Stimulated activated naive CD8-positive, alpha-beta T cell treated with anti-CD3 and anti-CD28 coated beads, Interleukin-15, Interleukin-2, amounts not matched to agents 100 ng/mL and 50 ng/mL, for 24 hours (primary cell): Measurements from ENCODE around the gene CAPN6.

Experiments
- H3K27ac Mint-ChIP-seq: one replicate; pipeline ENCODE4 v1.8.0; 2021; ENCODE audit warnings: mild to moderate bottlenecking, mixed read lengths
- H3K27me3 Mint-ChIP-seq: one replicate; pipeline ENCODE4 v1.8.0; 2021; ENCODE audit warnings: mixed read lengths
- H3K36me3 Mint-ChIP-seq: one replicate; pipeline ENCODE4 v1.8.0; 2021; ENCODE audit warnings: low read depth, mixed read lengths
- H3K4me1 Mint-ChIP-seq: one replicate; pipeline ENCODE4 v1.8.0; 2021; ENCODE audit warnings: low read depth, mixed read lengths
- H3K4me3 Mint-ChIP-seq: one replicate; pipeline ENCODE4 v1.8.0; 2021; ENCODE audit warnings: mild to moderate bottlenecking, mixed read lengths
- H3K9me3 Mint-ChIP-seq: one replicate; pipeline ENCODE4 v1.8.0; 2021; ENCODE audit warnings: mixed read lengths

CAPN6 gene, protein sequence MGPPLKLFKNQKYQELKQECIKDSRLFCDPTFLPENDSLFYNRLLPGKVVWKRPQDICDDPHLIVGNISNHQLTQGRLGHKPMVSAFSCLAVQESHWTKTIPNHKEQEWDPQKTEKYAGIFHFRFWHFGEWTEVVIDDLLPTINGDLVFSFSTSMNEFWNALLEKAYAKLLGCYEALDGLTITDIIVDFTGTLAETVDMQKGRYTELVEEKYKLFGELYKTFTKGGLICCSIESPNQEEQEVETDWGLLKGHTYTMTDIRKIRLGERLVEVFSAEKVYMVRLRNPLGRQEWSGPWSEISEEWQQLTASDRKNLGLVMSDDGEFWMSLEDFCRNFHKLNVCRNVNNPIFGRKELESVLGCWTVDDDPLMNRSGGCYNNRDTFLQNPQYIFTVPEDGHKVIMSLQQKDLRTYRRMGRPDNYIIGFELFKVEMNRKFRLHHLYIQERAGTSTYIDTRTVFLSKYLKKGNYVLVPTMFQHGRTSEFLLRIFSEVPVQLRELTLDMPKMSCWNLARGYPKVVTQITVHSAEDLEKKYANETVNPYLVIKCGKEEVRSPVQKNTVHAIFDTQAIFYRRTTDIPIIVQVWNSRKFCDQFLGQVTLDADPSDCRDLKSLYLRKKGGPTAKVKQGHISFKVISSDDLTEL

DNA sequence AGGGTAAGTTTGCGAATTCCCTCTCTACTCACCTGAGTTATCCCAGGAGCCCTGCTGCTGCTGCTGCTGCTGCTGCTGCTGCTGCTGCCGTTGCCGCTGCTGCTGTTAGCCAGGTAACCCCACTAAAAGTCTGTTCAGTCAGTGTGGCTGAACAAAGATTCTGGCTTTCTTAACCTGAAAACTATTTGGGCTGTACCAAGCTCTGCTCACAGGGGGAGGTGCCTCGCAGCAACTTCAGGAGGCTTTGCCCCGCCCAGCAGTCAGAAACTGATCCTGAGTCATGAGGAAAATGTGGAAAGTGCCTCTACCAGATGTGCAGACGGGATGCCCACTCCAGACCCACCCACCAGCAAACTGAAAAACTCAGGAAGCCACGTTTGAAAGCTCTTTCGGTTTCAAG is at the start of gene CAPN6:
Gene CAPN6, minus strand, starts transcription at position 145 of the 400 bp plus-strand sequence. CDS start 6,547 bp downstream, outside the sequence.
- no peaks in the 10 kb centered on the region for H3K27me3 Mint-ChIP-seq
- no peak within 1 kb of the TSS for H3K4me3 Mint-ChIP-seq
- no peaks in the 10 kb centered on the region for H3K4me1 Mint-ChIP-seq
- no peaks in the 10 kb centered on the region for H3K36me3 Mint-ChIP-seq
- H3K9me3 Mint-ChIP-seq, result no peaks in the 10 kb centered on the region
- no peak within 1 kb of the TSS for H3K27ac Mint-ChIP-seq

DNA sequence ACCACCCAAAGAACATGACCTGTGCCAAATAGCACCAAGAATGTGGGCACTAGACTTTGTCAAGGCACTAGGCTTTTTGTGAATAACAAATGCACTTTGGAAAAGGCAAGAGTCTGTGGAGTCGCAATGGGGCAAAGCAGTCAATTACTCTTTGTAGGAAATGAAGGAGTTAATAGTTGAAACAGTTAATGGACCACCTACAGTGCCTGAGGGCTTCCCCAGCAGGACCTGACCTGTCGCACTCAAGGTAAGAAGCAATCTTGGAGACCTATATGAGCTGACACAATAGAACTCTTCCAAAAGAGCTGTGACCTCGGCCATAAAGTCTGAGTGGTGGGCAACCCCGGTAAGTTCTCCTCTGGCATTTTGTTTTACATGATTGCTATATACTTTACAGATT is 49.2 kb upstream of the CAPN6 start:
- no peaks in the 10 kb centered on the region for H3K4me1 Mint-ChIP-seq
- H3K9me3 Mint-ChIP-seq, result no peaks in the 10 kb centered on the region
- H3K4me3 Mint-ChIP-seq, result no peak overlapping the region
- H3K36me3 Mint-ChIP-seq, result no peaks in the 10 kb centered on the region
- H3K27me3 Mint-ChIP-seq, result no peaks in the 10 kb centered on the region
- H3K27ac Mint-ChIP-seq, result no peak overlapping the region

DNA sequence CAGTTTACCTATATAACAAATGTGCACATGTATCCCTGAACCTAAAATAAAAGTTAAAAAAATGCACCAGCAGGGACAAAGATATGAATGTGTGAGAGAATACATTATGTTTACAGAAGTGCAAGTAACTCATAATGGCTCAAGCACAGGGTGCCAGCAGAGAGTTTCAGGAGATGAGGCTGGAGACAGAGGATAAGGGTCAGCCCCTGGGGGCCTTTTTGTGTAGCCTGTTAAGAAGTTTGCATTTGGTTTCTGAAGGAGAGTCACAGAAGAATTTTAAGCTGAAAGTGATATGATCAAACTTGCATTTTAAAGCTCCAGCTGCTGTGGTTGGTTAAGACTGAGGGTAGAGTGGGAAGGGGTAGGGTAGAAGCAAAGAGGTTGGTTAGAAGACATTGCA is 48.6 kb upstream of the CAPN6 start:
- H3K9me3 Mint-ChIP-seq, result no peaks in the 10 kb centered on the region
- no peak overlapping the region for H3K4me3 Mint-ChIP-seq
- H3K27me3 Mint-ChIP-seq, result no peaks in the 10 kb centered on the region
- no peaks in the 10 kb centered on the region for H3K36me3 Mint-ChIP-seq
- no peaks in the 10 kb centered on the region for H3K4me1 Mint-ChIP-seq
- H3K27ac Mint-ChIP-seq, result no peak overlapping the region

DNA sequence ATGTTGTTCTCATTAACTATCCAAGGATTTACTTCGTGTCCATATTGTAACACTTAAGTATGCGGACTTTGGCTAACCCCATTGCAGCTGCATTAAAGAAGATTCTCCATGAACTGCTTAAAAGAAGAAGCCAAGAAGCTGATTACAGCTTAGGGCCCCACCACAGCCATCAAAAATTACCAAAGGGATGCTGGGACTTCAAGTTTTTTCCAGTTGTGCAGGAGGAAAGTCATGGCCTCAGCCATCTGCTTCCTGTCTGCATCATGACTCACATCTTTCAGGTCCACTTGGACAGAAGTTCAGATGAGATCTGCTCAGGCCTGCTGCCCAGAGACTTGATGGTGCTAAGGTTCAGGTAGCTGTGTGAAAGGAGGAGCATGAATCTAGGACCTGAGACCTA is 38.8 kb upstream of the CAPN6 start:
- no peaks in the 10 kb centered on the region for H3K36me3 Mint-ChIP-seq
- H3K9me3 Mint-ChIP-seq, result no peaks in the 10 kb centered on the region
- no peaks in the 10 kb centered on the region for H3K4me1 Mint-ChIP-seq
- H3K27ac Mint-ChIP-seq, result no peak overlapping the region
- H3K4me3 Mint-ChIP-seq, result no peak overlapping the region
- no peaks in the 10 kb centered on the region for H3K27me3 Mint-ChIP-seq

DNA sequence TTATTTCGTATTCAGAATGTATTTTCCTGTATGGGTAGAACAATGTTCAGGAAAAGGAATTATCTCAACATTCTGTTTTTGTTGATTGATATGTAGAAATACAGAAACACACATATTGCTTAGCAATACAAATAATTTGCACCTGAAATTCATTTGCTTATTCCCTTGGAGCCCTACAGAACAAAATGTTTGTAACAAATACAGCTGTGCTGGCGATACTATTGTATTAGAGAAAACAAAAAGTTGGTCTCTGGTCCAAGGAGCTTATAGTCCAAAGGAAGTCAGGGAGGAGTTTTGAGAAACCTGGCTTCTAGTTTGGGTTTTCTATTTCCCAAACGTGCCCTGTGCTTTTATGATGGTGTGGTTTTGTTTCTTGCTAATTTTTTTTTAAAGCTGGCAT is 37.8 kb upstream of the CAPN6 start:
- no peaks in the 10 kb centered on the region for H3K36me3 Mint-ChIP-seq
- H3K4me3 Mint-ChIP-seq, result no peak overlapping the region
- H3K27ac Mint-ChIP-seq, result no peak overlapping the region
- H3K27me3 Mint-ChIP-seq, result no peaks in the 10 kb centered on the region
- H3K4me1 Mint-ChIP-seq, result no peaks in the 10 kb centered on the region
- no peaks in the 10 kb centered on the region for H3K9me3 Mint-ChIP-seq

DNA sequence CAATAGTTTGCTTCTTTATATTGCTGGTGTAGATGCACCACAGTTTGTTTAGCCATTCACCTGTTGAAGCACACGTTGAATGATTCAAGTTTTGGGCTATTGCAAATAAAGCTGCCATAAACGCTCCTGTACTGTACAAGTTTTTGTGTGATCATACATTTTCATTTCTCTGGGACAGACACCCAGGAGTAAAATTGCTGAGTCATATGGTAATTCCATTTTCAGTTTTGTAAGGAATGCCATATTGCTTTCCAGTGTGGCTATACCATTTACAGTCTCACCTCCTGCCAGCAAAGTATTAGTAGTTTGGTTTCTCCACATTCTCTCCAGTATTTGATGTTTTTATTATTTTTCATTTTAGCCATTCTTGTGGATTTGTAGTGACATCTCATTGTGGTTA is 32.0 kb upstream of the CAPN6 start:
- H3K27me3 Mint-ChIP-seq, result no peaks in the 10 kb centered on the region
- no peaks in the 10 kb centered on the region for H3K9me3 Mint-ChIP-seq
- no peaks in the 10 kb centered on the region for H3K4me1 Mint-ChIP-seq
- H3K4me3 Mint-ChIP-seq, result no peak overlapping the region
- no peaks in the 10 kb centered on the region for H3K36me3 Mint-ChIP-seq
- no peak overlapping the region for H3K27ac Mint-ChIP-seq

DNA sequence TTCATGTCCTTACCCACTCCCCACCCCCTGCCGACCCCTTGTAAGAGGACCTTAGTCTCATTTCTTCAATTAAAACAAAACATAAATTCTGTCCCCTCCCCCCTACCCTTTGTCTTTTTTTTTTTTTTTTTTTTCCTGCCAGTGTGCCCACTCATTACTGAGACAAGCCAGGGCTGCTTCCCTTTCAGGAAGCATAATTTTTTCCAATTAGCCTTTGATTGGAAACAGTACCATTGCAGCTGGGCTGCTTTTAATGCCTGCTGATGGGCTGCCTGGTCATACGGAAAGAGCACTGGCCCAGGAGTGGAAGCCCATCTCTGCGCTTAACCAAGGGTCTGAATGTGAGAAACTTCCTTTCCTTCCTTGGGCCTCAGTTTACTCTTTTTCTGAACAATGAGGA is 18.6 kb upstream of the CAPN6 start:
- H3K27ac Mint-ChIP-seq, result no peak overlapping the region

DNA sequence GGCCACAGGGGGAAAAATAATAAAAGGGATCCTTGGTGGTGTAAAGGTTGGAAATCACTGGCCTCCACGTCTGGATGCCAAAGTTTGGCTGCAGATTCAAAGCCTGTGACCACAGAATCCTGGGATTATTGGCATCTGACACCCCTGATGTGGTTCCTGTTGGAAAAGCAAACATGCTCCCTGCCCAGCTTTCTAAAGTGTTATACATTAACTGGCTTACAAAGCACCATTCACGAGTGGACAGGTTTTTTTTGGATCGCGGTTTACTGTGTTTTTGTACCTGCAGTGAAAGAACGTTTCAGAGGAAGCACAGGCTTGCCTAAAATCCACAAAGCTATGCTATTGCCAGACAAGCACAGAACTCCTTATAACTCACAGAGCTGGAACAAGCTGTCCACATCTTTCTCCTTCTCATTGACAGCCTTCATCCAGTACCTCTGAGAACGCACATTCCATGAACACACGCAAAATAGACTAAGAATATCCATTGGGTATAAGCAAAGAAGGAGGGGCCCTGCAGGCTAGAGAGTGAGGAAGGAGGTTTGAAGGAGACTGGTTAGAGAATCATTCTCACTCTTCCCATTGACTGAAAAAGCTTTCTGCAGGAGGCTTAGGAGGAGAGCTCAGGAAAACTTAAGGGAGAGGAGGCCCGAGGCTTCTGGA is 14.5 kb upstream of the CAPN6 start:
- no peak overlapping the region for H3K4me3 Mint-ChIP-seq
- no peaks in the 10 kb centered on the region for H3K27me3 Mint-ChIP-seq
- no peaks in the 10 kb centered on the region for H3K9me3 Mint-ChIP-seq
- H3K36me3 Mint-ChIP-seq, result no peaks in the 10 kb centered on the region
- no peak overlapping the region for H3K27ac Mint-ChIP-seq
- no peaks in the 10 kb centered on the region for H3K4me1 Mint-ChIP-seq

More for the DNA sequence above, 18.6 kb upstream of the CAPN6 start:
- Mint-ChIP-seq H3K4me1 (no peaks in the 10 kb centered on the region), H3K27me3 (no peaks in the 10 kb centered on the region), H3K4me3 (no peak overlapping the region), H3K36me3 (no peaks in the 10 kb centered on the region), H3K9me3 (no peaks in the 10 kb centered on the region)

DNA sequence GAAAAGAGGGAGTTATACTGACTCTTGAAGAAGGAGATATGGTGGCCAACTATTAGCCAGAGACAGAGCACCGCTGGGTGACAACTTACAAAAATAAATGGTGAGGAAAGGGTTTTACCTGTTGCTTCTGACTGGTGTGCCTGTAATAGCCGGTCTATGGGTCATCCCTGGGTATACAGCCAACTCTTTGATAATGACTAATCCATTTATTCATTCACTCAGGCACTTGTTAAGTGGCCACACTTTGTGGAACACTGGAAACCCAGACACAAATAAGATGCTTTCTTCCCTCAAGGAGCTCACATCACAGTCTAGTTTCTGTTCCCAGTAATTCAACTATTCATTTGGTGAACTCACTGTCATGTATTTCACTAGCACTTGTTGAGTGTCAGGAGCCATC is 13.2 kb upstream of the CAPN6 start:
- H3K9me3 Mint-ChIP-seq, result no peaks in the 10 kb centered on the region
- no peak overlapping the region for H3K27ac Mint-ChIP-seq
- H3K4me3 Mint-ChIP-seq, result no peak overlapping the region
- H3K4me1 Mint-ChIP-seq, result no peaks in the 10 kb centered on the region
- no peaks in the 10 kb centered on the region for H3K27me3 Mint-ChIP-seq
- no peaks in the 10 kb centered on the region for H3K36me3 Mint-ChIP-seq

DNA sequence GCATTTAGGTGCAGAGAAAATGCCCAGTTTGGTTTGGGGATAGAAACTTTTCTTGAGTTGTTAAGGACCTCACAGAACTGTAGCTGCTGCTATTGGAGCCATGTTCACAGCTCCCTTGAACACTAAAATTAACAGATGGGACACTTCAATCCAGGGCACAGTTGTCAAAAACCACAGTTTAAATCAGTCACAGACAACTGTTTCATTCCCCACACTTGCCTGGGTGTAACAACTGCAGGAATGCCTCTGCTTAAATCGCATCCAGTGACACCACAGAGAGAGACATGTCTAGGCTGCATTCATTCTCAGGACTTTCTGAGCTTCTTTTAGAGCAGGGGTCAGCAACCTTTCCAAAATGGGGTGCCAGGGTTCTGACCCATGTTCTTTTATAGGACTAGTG is 12.7 kb upstream of the CAPN6 start:
- Mint-ChIP-seq H3K27me3 (no peaks in the 10 kb centered on the region), H3K4me1 (no peaks in the 10 kb centered on the region), H3K36me3 (no peaks in the 10 kb centered on the region), H3K27ac (no peak overlapping the region), H3K4me3 (no peak overlapping the region), H3K9me3 (no peaks in the 10 kb centered on the region)

DNA sequence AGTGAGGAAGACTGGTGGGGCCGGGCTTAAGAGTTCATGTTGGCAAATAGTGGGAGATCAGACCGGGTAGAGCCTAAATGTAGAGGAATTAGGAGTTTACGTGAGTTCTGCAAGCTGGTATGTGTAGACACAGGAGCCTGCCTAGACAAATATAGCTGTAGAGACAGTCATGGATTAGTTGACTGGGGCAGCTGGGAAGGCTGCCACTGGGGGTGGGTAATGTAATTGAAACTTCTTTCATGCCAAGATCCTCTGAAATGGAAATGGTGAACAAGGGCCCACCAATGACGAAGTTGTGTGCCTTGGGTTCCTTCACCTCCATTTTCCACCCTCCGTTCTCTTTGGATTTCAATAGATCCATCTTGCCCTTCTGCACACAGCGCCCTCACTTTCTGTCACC is 11.9 kb upstream of the CAPN6 start:
- no peaks in the 10 kb centered on the region for H3K27me3 Mint-ChIP-seq
- no peak overlapping the region for H3K4me3 Mint-ChIP-seq
- no peaks in the 10 kb centered on the region for H3K9me3 Mint-ChIP-seq
- H3K27ac Mint-ChIP-seq, result no peak overlapping the region
- H3K36me3 Mint-ChIP-seq, result no peaks in the 10 kb centered on the region
- H3K4me1 Mint-ChIP-seq, result no peaks in the 10 kb centered on the region

DNA sequence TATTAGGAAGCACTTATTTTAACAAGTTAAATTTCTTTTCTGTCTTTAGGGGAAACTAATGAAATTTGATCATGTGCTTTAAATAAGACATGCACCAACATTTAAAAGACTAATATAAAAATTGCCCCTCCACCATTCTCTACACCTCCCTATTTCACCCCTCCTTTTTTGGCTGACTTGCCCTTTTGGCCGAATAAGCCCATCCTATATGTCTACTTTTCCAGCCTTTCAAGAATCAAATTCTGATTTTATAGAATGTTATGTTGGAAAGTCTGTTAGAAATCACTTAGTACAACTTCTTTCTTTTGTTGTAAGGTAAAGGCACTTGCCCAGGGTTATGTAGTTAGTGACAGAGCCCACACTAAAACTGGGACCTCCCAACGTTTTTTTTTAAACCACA is 1.8 kb downstream of the CAPN6 start:
- no peaks in the 10 kb centered on the region for H3K27me3 Mint-ChIP-seq
- H3K36me3 Mint-ChIP-seq, result no peaks in the 10 kb centered on the region
- no peaks in the 10 kb centered on the region for H3K9me3 Mint-ChIP-seq
- H3K4me1 Mint-ChIP-seq, result no peaks in the 10 kb centered on the region
- H3K4me3 Mint-ChIP-seq, result no peak overlapping the region
- no peak overlapping the region for H3K27ac Mint-ChIP-seq

DNA sequence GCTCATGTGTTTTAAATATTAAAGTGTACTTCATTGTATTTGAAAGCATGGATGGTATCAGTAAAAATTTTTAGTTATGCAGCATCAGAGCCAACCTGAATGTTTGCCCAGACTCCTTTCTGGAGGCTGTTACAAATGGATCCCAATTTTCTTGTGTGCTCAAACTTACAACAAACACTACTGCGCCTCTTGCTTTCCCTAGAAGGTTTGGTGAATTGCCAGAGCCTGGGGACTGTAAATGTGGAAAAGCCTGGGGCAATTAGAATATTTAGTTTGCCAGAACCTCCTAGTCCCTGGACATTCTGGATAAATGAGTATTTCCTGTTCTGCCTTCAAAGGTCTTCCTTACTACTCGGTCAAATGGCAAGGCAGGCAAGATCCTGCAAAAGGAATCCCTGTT is 4.8 kb downstream of the CAPN6 start:
- Mint-ChIP-seq H3K27ac (no peak overlapping the region), H3K4me1 (no peaks in the 10 kb centered on the region), H3K27me3 (no peaks in the 10 kb centered on the region), H3K9me3 (no peaks in the 10 kb centered on the region), H3K4me3 (no peak overlapping the region), H3K36me3 (no peaks in the 10 kb centered on the region)

DNA sequence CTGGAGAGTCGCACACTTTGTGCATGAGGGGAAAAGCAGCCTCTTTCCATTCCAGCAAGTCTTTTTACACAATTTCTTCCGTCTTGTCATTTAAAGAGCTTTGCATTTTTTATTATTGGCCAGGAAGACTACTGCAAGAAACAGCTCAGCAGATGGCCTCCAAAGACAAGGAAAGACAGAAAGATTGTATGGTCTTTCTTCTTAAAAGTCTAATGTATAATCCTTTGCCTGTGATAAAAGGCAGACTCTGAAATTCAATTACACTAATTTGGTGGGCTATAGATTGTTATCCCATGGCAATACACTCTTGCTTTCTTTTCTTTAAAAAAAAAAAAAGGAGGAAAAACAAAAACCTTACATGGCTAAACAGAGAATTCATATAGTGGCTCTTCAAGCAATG is 5.9 kb downstream of the CAPN6 start:
- Mint-ChIP-seq H3K27ac (no peak overlapping the region), H3K27me3 (no peaks in the 10 kb centered on the region), H3K9me3 (no peaks in the 10 kb centered on the region), H3K4me3 (no peak overlapping the region), H3K4me1 (no peaks in the 10 kb centered on the region), H3K36me3 (no peaks in the 10 kb centered on the region)

DNA sequence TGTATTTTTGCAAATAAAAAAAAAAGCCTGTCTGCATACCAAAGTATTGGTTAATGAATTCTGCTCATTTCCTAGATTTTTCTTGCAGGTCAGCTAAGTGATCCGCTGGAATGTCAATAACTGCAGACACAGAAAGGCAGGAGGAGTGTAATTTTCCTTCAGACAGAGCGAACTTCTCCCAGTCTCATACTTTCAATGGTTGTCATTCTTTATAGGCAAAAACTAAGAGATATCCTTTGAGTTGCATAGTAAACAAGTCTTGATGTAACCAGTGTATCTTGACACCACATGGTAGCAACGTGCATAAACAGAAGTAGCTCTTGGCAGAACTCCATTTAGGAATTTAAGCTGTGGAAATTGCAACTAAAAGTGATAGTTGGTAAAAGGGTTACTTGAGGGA is 8.2 kb downstream of the CAPN6 start:
- Mint-ChIP-seq H3K9me3 (no peaks in the 10 kb centered on the region), H3K4me3 (no peak overlapping the region), H3K4me1 (no peaks in the 10 kb centered on the region), H3K27ac (no peak overlapping the region), H3K36me3 (no peaks in the 10 kb centered on the region), H3K27me3 (no peaks in the 10 kb centered on the region)
